GM21723 (cell line): Measurements from ENCODE around the gene FCGR1A.
"Not testable (repeated sequence)": the region's sequence is repeated elsewhere in the genome, so short reads cannot be mapped to it uniquely, and the experiment has no call there.

Experiments used
- ATAC-seq: cut with Tn5 transposase; IDR thresholded peaks from one replicate; pipeline ENCODE4 v1.9.1; 2021; ENCODE audit warnings: mild to moderate bottlenecking, moderate library complexity; ENCODE audit not compliant: unreplicated experiment

Gene FCGR1A

DNA sequence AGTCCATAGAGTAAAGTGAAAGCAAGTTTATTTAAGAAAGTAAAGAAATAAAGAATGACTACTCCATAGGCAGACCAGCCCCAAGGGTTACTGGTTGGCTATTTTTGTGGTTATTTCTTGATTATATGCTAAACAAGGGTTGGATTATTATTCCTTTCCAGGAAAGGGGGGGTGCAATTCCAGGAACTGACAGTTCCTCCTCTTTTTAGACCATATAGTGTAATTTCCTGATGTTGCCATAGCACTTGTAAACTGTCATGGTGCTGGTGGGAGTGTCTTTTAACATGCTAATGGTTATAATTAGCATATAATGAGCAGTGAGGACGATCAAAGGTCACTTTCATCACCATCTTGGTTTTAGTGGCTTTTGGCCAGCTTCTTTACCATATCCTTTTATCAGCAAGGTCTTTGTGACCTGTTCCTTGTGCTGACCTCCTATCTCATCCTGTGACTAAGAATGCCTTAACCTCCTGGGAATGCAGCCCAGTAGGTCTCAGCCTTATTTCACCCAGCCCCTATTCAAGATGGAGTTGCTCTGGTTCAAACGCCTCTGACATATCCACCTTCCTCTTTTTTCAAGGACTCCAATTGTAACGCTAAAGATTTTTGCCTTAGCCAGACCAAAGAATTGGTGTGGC, 6.9 kb upstream of the FCGR1A start:
- not testable (repeated sequence) for ATAC-seq

DNA sequence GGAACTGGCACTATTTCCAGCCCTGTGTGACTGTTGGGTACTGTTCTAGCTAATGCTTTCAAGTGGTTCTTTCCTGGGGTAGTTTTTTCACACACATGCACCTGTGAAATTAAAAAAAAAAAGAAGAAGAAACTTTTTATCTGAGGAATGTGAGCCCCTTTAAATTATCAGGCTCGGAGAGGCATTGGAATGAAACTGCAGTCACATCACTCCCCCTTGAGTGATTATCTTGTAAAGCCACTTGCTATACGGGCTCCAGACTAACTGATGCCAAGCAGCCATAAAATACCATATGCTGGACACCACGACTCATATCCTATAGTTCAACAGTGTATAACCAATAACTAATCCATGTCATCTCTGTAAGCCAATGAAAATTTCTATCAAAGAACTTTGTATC, 5.4 kb upstream of the FCGR1A start:
- ATAC-seq: not testable (repeated sequence)

DNA sequence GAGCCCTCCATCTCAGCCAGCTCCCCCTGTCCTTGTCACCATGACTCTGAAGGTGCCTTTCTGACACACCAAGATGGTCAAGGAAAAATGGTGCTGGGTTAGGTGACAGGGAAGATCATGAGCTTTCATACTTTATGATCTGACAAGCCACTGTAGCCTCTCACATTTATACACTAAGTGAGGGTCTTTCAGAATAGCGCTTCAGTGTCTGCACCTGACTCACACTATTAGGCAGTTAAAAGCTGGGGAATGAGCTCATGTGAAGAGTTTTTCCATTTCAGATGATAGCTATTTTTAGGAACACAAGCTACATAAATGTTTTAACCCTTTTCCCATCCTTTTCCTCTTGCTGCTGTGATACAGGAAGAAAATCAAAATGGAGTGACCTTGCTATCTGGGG, 4.2 kb upstream of the FCGR1A start:
- ATAC-seq: not testable (repeated sequence)

DNA sequence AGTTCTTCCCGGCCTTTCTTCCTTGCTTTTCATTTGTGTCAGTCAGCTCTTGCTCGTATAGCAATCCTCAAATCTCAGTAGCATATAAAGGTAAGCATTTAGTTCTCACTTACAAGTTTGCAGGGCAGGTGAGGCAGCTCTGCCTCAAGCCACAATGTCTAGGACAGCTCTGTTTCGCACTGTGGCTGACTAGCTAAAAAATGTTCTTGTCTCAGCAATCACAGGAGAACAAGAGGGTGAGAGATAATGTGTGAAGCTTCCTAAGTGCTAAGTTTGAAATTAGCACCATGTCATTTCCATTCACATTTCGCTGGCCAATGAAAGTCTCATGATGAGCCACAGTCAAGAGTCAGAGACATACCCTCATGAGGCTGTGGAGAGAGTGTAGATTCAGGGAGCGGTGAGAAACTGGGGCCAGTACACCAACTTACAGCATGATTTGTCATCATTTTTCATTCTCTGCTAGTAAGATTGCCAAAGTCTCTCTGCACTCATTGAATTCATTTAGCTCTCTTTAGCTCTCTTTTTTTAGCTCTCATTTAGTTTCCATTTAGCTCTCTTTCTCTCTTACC, 995 bp upstream of the FCGR1A start:
- ATAC-seq: not testable (repeated sequence)

DNA sequence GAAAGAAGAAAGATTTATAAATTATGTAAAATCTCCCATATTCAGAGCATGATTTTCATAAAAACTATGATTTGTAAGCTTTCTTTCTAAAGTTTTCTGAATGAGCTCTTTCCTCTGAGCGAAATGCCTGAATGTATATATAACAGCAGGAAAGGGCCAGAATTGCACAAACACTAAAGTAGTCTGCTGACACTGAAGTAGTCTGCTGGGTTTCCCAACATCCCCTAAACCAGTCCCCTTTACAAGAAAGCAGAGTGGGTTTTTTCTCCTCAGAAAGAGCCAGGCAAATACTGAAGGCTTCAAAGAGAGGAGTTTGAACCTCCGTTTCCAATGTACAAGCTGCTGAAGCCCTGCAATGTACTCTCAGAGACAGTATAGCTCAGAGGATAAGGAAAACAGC, 795 bp downstream of the FCGR1A start:
- not testable (repeated sequence) for ATAC-seq

DNA sequence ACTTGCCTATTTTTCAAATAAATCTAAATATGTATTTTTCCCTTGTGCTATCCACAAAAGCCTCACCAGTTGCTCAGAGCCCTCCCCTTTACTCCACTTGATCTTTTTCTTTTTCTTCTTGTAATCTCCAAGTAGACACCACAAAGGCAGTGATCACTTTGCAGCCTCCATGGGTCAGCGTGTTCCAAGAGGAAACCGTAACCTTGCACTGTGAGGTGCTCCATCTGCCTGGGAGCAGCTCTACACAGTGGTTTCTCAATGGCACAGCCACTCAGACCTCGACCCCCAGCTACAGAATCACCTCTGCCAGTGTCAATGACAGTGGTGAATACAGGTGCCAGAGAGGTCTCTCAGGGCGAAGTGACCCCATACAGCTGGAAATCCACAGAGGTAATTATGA, 1.4 kb downstream of the FCGR1A start:
- ATAC-seq: not testable (repeated sequence)

DNA sequence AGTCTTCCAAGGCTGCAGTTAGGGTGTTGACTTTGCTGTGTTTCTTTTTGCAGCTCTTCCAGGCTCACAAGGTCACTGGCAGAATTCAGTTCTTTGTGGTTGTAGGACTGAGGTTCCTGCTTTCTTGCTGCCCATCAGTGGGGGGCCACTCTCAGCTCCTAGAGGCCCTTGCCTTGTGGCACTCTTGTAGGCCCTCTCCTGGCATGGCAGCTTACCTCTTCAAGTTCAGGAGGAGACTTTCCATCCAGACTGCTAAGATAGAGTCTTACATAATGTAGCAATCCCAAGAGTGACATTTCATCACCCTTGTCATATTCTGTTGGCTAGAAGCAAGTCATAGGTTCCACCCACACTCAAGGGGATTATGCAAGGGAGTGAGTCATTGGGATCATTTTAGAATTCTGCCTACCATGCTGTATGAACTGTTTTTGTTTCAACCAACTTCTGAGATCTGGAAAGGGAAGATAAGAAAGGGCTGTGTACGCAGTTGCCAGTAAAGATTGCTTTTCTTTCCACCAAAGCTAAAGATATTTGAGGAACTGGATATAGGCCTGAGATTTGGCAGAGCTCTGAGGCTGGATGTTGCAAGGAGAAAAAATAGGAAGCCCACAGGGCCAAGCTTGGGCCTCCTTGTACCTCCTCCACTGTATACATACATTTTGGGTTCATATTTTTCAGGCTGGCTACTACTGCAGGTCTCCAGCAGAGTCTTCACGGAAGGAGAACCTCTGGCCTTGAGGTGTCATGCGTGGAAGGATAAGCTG, 5.4 kb downstream of the FCGR1A start:
- ATAC-seq: not testable (repeated sequence)

DNA sequence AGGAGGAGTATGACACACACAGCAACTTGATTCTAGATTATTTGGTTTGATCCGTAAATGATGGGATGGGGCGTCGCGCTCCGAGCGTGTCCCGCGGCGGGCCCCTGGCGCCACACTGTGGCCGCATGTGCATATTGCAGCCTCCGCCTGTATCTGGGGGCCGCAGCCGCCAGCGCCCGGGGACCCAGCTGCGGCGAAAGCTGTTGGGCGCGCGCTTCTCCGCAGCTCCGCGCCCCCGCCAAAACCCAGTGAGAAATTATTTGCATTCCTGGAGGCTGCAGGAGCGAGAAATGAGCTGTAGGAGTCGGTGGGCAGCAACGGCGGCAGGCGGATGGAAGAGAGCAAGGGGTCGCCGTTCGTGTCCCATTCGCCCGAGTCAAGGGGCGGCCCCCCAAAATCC, 10.0 kb downstream of the FCGR1A start:
- ATAC-seq: peak; percentile 77

DNA sequence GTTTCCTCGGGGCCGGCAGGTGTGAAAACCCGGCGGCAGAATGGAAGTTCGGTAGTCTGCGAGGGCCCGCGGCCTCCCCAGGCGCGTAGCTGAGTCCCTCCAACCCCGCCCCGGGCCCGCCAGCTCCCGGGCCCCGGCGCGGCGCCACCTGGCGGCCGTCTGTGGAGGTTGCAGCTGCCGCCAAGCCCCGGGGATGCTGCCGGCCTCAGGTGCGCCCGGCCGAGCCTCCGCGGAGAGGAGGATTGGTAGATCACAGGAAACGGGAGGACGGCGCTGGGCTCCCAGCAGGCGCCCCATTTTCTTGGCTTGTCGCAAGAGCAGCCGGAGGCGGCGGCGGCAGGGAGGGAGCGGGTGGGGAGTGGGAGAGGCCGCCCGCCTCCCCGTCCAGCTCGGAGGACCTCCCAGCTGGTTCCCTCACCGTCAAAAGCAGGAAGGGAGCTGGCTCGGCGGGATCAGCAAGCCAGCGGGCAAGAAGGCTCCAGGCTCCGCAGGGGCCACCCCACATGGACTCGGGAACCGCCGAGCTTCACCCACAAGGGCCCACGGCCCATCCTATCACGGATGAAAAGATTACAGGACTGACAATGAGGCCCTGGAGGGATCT, 10.5 kb downstream of the FCGR1A start:
- peak; percentile 88 for ATAC-seq

DNA sequence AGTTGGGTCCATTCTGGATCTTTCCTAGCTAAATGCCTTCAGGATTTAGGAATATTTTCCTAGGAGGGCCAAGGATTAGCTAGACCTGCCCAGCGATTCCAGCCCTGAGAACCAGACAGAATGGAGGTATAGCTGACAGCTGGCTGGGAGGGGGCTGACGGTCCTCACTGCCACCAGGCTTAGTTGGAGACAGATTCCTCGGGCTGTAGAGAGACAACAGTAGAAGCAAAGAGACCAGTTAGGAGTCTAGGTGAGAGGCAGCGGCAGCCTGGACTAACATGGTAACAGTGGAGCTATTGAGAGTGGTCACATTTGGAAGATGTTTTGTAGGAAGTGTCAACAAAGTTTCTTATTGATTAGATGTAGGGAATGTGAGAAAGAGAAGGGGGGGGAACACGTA, 11.4 kb downstream of the FCGR1A start:
- not testable (repeated sequence) for ATAC-seq

DNA sequence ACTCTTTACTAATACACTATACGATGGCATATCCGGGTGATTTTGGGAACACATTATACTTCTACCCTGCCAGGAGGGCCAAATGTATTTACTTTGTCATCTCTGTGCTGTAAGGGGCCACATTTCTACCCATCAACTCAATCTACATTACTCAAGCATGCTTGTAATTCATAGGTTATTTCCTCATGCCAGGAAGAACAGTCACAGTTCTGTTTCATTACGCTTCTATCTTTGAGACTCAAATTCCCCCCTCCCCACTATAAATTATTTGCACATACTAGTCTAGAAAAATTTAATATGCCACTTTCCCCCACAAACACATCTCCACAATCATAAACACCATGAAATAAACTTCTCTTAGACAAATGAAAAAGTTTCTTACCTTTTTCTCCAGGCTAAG, 19.1 kb downstream of the FCGR1A start:
- ATAC-seq: not testable (repeated sequence)

DNA sequence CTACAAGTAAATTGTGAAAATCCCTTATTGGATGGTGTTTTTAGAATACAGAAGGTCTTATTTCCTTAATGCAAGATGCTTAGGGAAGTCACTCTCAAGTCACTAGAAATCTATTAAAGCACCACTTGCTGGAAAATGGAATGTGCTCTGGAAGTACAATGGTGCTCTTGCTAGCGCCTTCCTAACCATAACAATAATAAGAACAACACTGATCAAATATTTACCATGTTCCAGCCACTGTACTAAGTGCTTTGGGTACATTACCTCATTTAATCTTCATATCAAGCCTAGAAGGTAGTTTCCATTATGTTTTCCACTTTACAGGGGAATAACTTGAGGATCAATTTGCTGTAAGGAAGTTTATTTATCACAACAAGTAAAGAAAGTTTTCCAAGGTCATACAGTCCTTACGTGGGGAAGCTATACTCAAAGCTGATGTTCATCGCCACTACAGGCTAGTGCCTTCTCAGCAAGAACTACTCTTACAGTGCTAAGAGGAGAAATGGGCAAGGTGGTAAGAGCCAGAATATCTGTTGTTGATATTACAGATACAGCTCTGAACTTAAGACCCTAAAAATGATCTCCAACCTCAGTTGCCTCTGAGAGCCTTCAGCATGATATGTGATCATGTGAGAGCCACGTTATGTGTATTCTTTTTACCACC, 22.1 kb downstream of the FCGR1A start:
- ATAC-seq: not testable (repeated sequence)

DNA sequence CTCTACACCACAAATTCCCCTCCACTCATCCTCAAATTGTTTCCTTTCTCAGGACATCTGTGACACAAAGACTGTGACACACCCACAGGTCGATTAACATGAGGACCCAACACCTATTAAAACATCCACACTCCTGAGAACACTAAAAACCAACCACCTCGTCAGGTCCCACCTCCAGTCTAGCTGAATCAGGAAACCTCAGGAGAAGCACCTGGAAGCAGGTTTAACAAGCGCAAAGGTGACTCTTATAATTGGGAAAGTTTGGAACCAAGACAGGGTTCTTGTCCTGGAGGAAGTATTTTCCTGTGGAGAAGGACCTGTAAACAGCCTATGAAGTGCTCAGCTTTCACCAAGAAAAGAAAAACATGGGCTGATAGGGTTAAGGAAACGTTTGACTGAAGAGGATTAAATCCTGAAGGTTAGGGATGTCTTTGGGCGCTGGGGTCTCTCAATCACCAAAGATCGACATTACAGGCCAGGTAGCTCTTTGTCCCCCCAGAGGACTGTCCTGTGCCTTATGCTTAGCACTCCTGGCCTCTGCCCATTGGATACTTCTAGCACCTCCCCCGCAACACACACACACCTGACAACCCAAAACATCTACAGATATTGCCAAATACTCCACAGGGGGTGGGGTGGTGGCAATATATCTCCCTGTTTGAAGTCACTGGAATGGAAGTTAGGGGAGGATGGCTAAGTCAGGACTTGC, 28.4 kb downstream of the FCGR1A start:
- ATAC-seq: not testable (repeated sequence)

DNA sequence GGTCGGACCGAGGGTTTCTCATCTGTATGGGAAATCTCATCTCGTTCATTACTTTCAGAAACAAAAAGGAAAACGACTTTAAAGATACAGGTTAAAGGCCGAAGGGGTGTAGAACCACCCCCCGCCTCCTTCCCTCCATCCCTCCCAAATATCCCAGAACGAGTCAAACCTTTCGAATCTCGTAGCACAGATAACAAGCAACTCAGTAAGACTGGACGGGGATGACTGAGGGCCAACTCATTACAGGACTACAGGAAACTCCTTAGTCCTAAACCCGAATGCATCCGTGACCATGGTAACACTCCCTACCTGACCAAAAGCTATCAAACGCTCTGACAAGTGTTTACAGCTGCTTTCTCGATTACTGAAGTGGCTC, 29.0 kb downstream of the FCGR1A start:
- ATAC-seq: peak; percentile 35

DNA sequence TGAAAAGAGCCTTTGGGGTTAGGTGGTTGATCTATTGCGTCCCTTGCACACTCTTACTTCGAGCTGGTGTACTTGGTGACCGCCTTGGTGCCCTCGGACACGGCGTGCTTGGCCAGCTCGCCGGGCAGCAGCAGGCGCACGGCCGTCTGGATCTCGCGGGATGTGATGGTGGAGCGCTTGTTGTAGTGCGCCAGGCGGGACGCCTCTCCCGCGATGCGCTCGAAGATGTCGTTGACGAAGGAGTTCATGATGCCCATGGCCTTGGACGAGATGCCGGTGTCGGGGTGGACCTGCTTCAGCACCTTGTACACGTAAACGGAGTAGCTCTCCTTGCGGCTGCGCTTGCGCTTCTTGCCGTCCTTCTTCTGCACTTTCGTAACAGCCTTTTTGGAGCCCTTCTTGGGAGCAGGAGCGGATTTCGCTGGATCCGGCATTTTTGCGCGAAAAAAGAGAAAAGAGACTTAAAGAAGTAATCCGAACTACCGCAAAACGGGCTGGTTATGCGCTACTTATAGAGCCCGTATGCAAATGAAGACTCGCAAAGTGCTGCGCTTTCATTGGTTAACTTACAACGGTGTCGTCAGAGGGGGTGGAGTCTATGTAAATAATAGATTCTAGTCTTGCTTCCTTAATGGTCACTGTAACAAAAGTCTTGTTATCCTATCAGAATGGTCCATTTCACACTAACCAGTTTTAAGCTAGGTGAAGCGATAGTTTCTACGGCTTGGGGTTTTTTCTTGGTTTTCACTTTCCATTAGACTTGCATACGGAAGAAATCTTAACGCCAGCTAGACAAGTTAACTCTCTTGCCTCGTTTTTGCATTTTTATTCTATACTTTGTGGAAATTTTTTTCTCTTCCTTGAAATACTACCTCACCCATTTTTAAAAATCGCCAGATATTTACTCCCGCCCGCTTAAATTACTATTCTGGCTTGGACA, 29.7 kb downstream of the FCGR1A start:
- peak; percentile 79 for ATAC-seq

DNA sequence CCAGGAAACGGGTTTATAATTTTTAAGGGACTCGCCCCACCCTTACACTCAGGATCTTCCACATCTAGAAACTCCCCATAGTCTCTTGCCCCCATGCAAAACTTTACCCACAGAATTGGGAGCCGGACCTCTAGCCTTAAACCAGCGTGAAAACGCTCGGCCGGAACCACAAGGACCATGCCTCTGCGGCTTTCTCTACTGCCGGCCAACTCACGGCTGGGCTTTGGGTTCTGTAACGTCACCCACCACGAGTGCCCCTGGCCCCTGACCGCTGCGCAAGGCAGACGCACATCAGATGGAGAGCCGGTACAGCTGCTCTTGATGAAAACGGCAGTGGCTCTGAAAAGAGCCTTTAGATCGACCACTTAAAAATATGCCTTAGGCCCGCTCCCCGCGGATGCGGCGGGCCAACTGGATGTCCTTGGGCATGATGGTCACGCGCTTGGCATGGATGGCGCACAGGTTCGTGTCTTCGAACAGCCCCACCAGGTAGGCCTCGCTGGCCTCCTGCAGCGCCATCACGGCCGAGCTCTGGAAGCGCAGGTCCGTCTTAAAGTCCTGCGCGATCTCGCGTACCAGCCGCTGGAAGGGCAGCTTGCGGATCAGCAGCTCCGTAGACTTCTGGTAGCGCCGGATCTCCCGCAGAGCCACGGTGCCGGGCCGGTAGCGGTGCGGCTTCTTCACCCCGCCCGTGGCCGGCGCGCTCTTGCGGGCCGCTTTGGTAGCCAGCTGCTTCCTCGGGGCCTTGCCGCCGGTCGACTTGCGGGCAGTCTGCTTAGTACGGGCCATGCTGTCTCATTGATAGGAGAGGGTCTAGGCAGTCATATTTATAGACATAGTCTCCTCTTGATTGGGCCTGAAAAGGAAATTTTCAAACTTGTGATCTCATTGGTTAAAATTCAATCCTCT, 30.7 kb downstream of the FCGR1A start:
- ATAC-seq: peak; percentile 36

DNA sequence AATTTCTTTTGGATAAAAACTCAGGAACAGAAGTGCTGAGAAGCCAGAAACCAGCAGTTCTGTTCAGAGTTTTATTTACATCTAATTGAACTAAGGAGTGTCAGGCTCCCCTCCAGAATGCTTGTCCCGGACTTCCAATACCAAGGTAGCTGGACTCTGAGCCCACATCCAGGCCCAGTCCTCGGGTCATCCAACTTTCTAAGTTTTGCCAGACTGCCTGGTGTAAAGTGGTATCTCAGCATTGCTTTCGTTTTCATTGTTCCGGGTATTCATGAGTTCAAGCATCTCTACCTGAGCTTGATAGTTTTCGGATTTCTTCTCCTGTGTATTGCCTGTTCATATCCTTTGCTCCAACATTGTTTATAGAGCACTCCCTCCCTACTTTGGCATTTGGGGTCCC, 37.9 kb downstream of the FCGR1A start:
- ATAC-seq: not testable (repeated sequence)

DNA sequence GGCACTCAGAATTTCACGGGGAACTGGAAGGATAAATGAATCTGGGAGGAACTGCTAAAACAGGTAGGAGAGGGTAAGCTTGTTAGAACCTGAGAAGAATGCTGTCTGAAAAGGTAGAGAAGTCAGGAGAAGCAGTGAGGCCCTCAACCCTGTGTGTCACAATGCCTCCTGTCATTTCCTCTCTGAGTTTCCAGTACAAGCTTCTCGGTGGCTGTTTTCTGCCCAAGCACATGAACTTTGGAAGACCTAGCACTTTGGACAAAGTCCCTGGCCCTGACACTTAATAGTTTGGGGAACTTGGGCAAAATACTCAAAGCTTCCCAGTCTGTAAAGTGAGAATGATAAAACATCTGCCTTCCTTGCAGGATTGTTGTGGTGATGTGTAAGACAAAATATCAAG, 44.1 kb downstream of the FCGR1A start:
- ATAC-seq: not testable (repeated sequence)
